Measurements from ENCODE around the gene BCKDHA. TPM values are rescaled to one million over a fixed set of nuclear protein-coding genes. Genes with fewer than 3 reads are reported as not detected.

The BCKDHA gene
- total and polyA plus RNA-seq, 9 of the 15 experiments (the other 6 are each of a cell fraction or from before 2014, with no cell fraction given) = 4.5 to 52.5 (median 14.1) TPM

DNA sequence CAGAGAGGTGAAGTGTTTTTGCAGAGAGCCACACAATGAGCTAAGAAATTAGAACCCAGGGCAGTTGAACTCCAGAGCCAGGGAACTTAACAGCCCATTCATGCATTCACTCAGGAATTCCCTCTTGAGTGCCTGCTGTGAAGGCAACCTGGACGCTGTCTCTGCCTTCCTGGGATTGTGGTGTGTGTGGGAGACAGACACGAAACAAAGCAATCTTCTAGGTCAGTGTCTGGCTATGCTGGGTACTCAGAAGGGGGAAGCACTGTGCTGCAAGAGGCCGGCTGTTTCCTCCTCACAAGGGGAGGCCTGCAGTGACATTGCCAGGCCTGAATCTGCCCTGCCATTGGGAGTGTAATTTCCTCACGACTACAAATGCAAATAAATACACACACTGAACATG lies 9.7 kb downstream of the BCKDHA start:
- DNase-seq (ENCODE audit: extremely low read depth in 1 of 4, low spot score in 3 of 4) (no peak), FAIRE-seq (peak; percentile 48), ATAC-seq (no peak)
- Histone ChIP-seq H3K27ac (ENCODE audit: extremely low read depth, low read depth, low read length) (no peak overlapping the region), H4K20me1 (replicated peaks; ENCODE audit: control insufficient read depth, insufficient read depth, low read length) (no peaks in the 10 kb centered on the region), H3K36me3 (ENCODE audit: control insufficient read depth, insufficient read depth, low read length) (peaks cover 8% of the 10 kb centered on the region; the same call in 1 of the 3 replicates), H3K9ac (ENCODE audit: insufficient read depth in 1 of 2, low read depth in 2 of 2, low read length in 2 of 2) (no peak overlapping the region; a peak in 1 of 4 replicates), H3K27me3 (ENCODE audit: control insufficient read depth in 2 of 2, insufficient read depth in 2 of 2, low read length in 2 of 2) (no peaks in the 10 kb centered on the region), H3K4me1 (replicated peaks in 1 of 2; ENCODE audit: control insufficient read depth in 2 of 2, insufficient read depth in 2 of 2, low read length in 2 of 2) (peaks cover 7 to 12% of the 10 kb centered on the region in 2 experiments; a peak in 4 of 5 replicates), H2AFZ (ENCODE audit: low read depth, low read length) (no peak overlapping the region), H3K79me2 (ENCODE audit: control insufficient read depth, insufficient read depth, low read length) (no peaks in the 10 kb centered on the region), H3K4me2 (ENCODE audit: insufficient read depth, low read length) (no peak overlapping the region), H3K9me1 (ENCODE audit: control insufficient read depth, insufficient read depth, low read length) (no peaks in the 10 kb centered on the region), H3K4me3 (no peak overlapping the region), H3K9me3 (replicated peaks; ENCODE audit: control insufficient read depth, insufficient read depth, low read depth, low read length) (no peaks in the 10 kb centered on the region)
- ChIA-PET POLR2A (interaction anchor here (1.0 to 2.4 kb wide), 6 partner anchors 9 to 33 kb away, joined by 3 to 12 read pairs (median 6); partner anchors contain the start of genes B3GNT8 and BCKDHA), CTCF (ENCODE audit: low intra/inter-chr PET ratio) (no interaction called here)
- in situ Hi-C loops (cut with MboI) (no loop called here), intact Hi-C loops (cut with micrococcal nuclease) (no loop called here)
- 46% methylated on average over 3 of the region's 4 CpGs for WGBS (ENCODE audit: insufficient coverage, low coverage, missing lambda C conversion rate)
- BruUV-seq (replicated peaks) = no TSS peak
- TF ChIP-seq ZNF584 (CRISPR knock-in tag; IDR thresholded peaks at IDR 0.05; ENCODE audit: low read depth) (no peak), CHD4 (IDR thresholded peaks at IDR 0.05; ENCODE audit: insufficient read depth, insufficient replicate concordance, low read depth, low read length, poor library complexity, severe bottlenecking) (no peak), TCFL5 (CRISPR knock-in tag; conservative IDR thresholded peaks at IDR 0.05) (no peak), CBX1 (IDR thresholded peaks at IDR 0.05; ENCODE audit: low read depth) (no peak)
- TF ChIP-seq, protein P1, sequence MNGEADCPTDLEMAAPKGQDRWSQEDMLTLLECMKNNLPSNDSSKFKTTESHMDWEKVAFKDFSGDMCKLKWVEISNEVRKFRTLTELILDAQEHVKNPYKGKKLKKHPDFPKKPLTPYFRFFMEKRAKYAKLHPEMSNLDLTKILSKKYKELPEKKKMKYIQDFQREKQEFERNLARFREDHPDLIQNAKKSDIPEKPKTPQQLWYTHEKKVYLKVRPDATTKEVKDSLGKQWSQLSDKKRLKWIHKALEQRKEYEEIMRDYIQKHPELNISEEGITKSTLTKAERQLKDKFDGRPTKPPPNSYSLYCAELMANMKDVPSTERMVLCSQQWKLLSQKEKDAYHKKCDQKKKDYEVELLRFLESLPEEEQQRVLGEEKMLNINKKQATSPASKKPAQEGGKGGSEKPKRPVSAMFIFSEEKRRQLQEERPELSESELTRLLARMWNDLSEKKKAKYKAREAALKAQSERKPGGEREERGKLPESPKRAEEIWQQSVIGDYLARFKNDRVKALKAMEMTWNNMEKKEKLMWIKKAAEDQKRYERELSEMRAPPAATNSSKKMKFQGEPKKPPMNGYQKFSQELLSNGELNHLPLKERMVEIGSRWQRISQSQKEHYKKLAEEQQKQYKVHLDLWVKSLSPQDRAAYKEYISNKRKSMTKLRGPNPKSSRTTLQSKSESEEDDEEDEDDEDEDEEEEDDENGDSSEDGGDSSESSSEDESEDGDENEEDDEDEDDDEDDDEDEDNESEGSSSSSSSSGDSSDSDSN (IDR thresholded peaks at IDR 0.05; ENCODE audit: borderline replicate concordance in 1 of 2, low read depth in 2 of 2, low read length in 2 of 2) = no peak

All from K562 (cell line).